GM10847 (cell line): Measurements from ENCODE around the gene APCDD1.

Experiments used
- POLR2A ChIP-seq: IDR thresholded peaks from 2 replicates; pipeline ENCODE4 v1.6.1; 2011; ENCODE audit not compliant: insufficient read length; ENCODE audit errors: extremely low read depth

APCDD1 gene

GRCh38 chr18:10453806-10454680 is at the start of gene APCDD1:
APCDD1 (plus strand) TSS chr18:10454635; CDS start chr18:10454982, 347 bp downstream.
- TF ChIP-seq POLR2A, result no peak

GRCh38 chr18:10405014-10405493 is 49.4 kb upstream of the APCDD1 start:
- TF ChIP-seq POLR2A, result no peak

- no peak for TF ChIP-seq POLR2A
Observed at GRCh38 chr18:10405816-10406663, 48.4 kb upstream of the APCDD1 start.

- no peak for TF ChIP-seq POLR2A
Observed at GRCh38 chr18:10408131-10408530, 46.3 kb upstream of the APCDD1 start.

GRCh38 chr18:10409041-10409440 is 45.4 kb upstream of the APCDD1 start:
- TF ChIP-seq POLR2A, result no peak

GRCh38 chr18:10410472-10411308 is 43.7 kb upstream of the APCDD1 start:
- TF ChIP-seq POLR2A, result no peak

- TF ChIP-seq POLR2A, result no peak
Observed at GRCh38 chr18:10412933-10413332, 41.5 kb upstream of the APCDD1 start.

GRCh38 chr18:10413722-10414121 is 40.7 kb upstream of the APCDD1 start:
- TF ChIP-seq POLR2A, result no peak

- TF ChIP-seq POLR2A, result no peak
Observed at GRCh38 chr18:10414293-10414842, 40.1 kb upstream of the APCDD1 start.

GRCh38 chr18:10416065-10416464 is 38.4 kb upstream of the APCDD1 start:
- TF ChIP-seq POLR2A, result no peak

GRCh38 chr18:10417191-10417590 is 37.2 kb upstream of the APCDD1 start:
- no peak for TF ChIP-seq POLR2A

- no peak for TF ChIP-seq POLR2A
Observed at GRCh38 chr18:10417664-10418063, 36.8 kb upstream of the APCDD1 start.

GRCh38 chr18:10418836-10419235 is 35.6 kb upstream of the APCDD1 start:
- no peak for TF ChIP-seq POLR2A

- TF ChIP-seq POLR2A, result no peak
Observed at GRCh38 chr18:10419420-10420103, 34.9 kb upstream of the APCDD1 start.

GRCh38 chr18:10420561-10421352 is 33.7 kb upstream of the APCDD1 start:
- no peak for TF ChIP-seq POLR2A
